ENCODE measurements around the gene UBTD2. TPM values are rescaled to one million over a fixed set of nuclear protein-coding genes. Genes with fewer than 3 reads are reported as not detected.

UBTD2 gene
- total and polyA plus RNA-seq, 9 of the 15 experiments (the other 6 are each of a cell fraction or from before 2014, with no cell fraction given), result 0.01 to 0.46 (median 0.15) TPM; not detected in 1

DNA sequence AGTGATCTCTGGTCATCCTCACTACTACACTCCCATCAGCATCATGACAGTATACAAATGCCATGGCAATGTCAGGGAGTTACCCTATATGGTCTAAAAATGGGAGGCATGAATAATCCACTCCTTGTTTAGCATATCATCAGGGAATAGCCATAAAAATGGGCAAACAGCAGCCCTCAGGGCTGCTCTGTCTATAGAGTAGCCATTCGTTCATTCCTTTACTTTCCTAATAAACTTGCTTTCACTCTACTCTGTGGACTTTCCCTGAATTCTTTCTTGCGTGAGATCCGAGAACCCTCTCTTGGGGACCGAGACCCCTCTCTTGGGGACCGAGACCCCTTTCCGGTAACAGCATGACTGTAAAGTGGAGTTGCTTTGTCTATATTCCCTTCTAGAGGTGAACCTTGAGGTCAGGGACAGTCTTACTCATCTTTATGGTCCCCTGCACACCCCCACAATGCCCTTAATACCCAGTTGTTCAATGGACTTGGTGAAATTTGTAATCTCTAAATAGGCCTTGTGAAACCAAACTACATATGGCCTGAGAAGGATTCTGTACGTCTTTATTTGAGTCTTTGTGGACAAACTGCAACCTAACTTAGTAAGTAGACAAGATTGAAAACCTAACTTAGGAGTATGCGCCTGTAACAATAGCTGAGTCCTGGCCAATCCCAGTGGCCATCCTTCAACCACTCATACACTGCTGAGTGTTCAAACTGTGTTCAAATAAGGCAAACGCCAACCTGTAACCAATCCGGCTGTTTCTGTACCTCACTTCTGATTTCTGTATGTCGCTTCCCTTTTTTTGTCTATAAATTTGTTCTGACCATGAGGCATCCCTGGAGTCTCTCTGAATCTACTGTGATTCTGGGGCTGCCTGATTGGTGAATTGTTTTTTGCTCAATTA lies 32.3 kb upstream of the UBTD2 start:
- 1% methylated on average over 11 of the region's 11 CpGs for WGBS (ENCODE audit: insufficient coverage, low coverage, missing lambda C conversion rate)
- no peak overlapping the region for H3K4me3 ChIP-seq
- H4K20me1 ChIP-seq (replicated peaks; ENCODE audit: control insufficient read depth, insufficient read depth, low read length), result no peaks in the 10 kb centered on the region
- peaks cover 5 to 17% of the 10 kb centered on the region in 2 experiments; a peak in 4 of 5 replicates for H3K27me3 ChIP-seq (ENCODE audit: control insufficient read depth in 2 of 2, insufficient read depth in 2 of 2, low read length in 2 of 2)
- no TSS peak for BruUV-seq (replicated peaks)
- TF ChIP-seq NELFE (IDR thresholded peaks at IDR 0.05; ENCODE audit: insufficient read depth, insufficient read length), result no peak
- no peak for TF ChIP-seq ETV6 (IDR thresholded peaks at IDR 0.05; ENCODE audit: borderline replicate concordance in 1 of 2, low read depth in 2 of 2, low read length in 1 of 2)
- TF ChIP-seq ETV6 (CRISPR knock-in tag; IDR thresholded peaks at IDR 0.05; ENCODE audit: borderline replicate concordance), result no peak
- TF ChIP-seq NFE2 (IDR thresholded peaks at IDR 0.05; ENCODE audit: low read depth), result no peak
- TF ChIP-seq ILF3 (IDR thresholded peaks at IDR 0.05; ENCODE audit: borderline replicate concordance), result no peak
- TF ChIP-seq PRMT5 (CRISPR knock-in tag; IDR thresholded peaks at IDR 0.05), result no peak
- TF ChIP-seq PCBP1 (IDR thresholded peaks at IDR 0.05; ENCODE audit: low read depth, low read length, poor library complexity, severe bottlenecking), result no peak
- no peak for TF ChIP-seq C11orf30 (IDR thresholded peaks at IDR 0.05; ENCODE audit: low read depth)
- TF ChIP-seq TAF9B (IDR thresholded peaks at IDR 0.05; ENCODE audit: partially characterized antibody), result no peak
- H3K4me1 ChIP-seq (replicated peaks in 1 of 2; ENCODE audit: control insufficient read depth in 2 of 2, insufficient read depth in 2 of 2, low read length in 2 of 2), result no peaks in the 10 kb centered on the region
- no peaks in the 10 kb centered on the region for H3K36me3 ChIP-seq (ENCODE audit: control insufficient read depth, insufficient read depth, low read length)
- H3K79me2 ChIP-seq (ENCODE audit: control insufficient read depth, insufficient read depth, low read length), result no peaks in the 10 kb centered on the region
- no peak for ATAC-seq
- H3K27ac ChIP-seq (ENCODE audit: extremely low read depth, low read depth, low read length), result no peak overlapping the region
- intact Hi-C loops (cut with micrococcal nuclease), result no loop called here
- POLR2A ChIA-PET, result no interaction called here
- CTCF ChIA-PET (ENCODE audit: low intra/inter-chr PET ratio), result no interaction called here
- no peaks in the 10 kb centered on the region for H3K9me1 ChIP-seq (ENCODE audit: control insufficient read depth, insufficient read depth, low read length)
- H2AFZ ChIP-seq (ENCODE audit: low read depth, low read length), result no peak overlapping the region
- H3K4me2 ChIP-seq (ENCODE audit: insufficient read depth, low read length), result no peak overlapping the region
- no peaks in the 10 kb centered on the region for H3K9me3 ChIP-seq (replicated peaks; ENCODE audit: control insufficient read depth, insufficient read depth, low read depth, low read length)
- no peak for DNase-seq (ENCODE audit: extremely low read depth in 1 of 4, low spot score in 3 of 4)
- no peak for FAIRE-seq
- no peak overlapping the region for H3K9ac ChIP-seq (ENCODE audit: insufficient read depth in 1 of 2, low read depth in 2 of 2, low read length in 2 of 2)
- in situ Hi-C loops (cut with MboI), result no loop called here
